OCI-LY3 (cell line): ENCODE data around the gene SESTD1.

Source experiments
- H2AFZ ChIP-seq: fragments of 200-600, 300-600 bp; shearing (Covaris generic); 2 replicates; pipeline ENCODE4 v1.6.0; 2014; ENCODE audit warnings: antibody characterized with exemption, low read depth, low read length
- H3K27ac ChIP-seq: fragments of 200-600, 300-600 bp; sonication (generic); 2 replicates; pipeline ENCODE4 v1.5.1; 2014; ENCODE audit warnings: mild to moderate bottlenecking, low read length, moderate library complexity, mixed read lengths
- H3K27me3 ChIP-seq: fragments of 200-600, 300-600 bp; sonication (generic); 2 replicates; pipeline ENCODE4 v1.6.1; 2014; ENCODE audit warnings: low read depth, low read length, mixed read lengths
- H3K36me3 ChIP-seq: fragments of 200-600, 300-600 bp; sonication (generic); replicated peaks from 2 replicates; pipeline ENCODE3; 2014; ENCODE audit warnings: low read depth, low read length, mixed read lengths
- H3K4me1 ChIP-seq: fragments of 300-600, 200-600 bp; sonication (generic); 2 replicates; pipeline ENCODE4 v1.6.1; 2014; ENCODE audit warnings: low read length, mixed read lengths
- H3K4me2 ChIP-seq: fragments of 200-600, 300-600 bp; sonication (generic); 2 replicates; pipeline ENCODE4 v1.6.1; 2014; ENCODE audit warnings: low read length, mixed read lengths
- H3K4me3 ChIP-seq: fragments of 300-600, 200-600 bp; sonication (generic); 2 replicates; pipeline ENCODE4 v1.5.1; 2014; ENCODE audit warnings: antibody characterized with exemption, mild to moderate bottlenecking, low read length, moderate library complexity
- H3K79me2 ChIP-seq: fragments of 300-600, 200-600 bp; shearing (Covaris generic); 2 replicates; pipeline ENCODE4 v1.6.1; 2014; ENCODE audit warnings: mild to moderate bottlenecking, low read length, mixed read lengths
- H3K9ac ChIP-seq: fragments of 300-600, 200-600 bp; shearing (Covaris generic); 2 replicates; pipeline ENCODE4 v1.6.0; 2014; ENCODE audit warnings: mild to moderate bottlenecking, low read length, moderate library complexity
- H3K9me3 ChIP-seq: fragments of 200-600, 300-600 bp; shearing (Covaris generic); 2 replicates; pipeline ENCODE4 v1.6.1; 2014; ENCODE audit warnings: low read length, mixed read lengths; ENCODE audit not compliant: insufficient read depth
- H4K20me1 ChIP-seq: fragments of 200-600, 300-600 bp; sonication (generic); 2 replicates; pipeline ENCODE4 v1.6.1; 2016; ENCODE audit warnings: low read length, mixed read lengths; ENCODE audit not compliant: insufficient read depth
- CTCF ChIP-seq: fragments of 200-600, 300-600 bp; sonication (generic); IDR thresholded peaks from 2 replicates; pipeline ENCODE4 v1.5.1; 2014; ENCODE audit warnings: antibody characterized with exemption, low read length, low read depth
- EZH2phosphoT487 ChIP-seq: fragments of 200-600 bp; shearing (Covaris generic); IDR thresholded peaks from 2 replicates; pipeline ENCODE4 v1.6.1; 2018; ENCODE audit warnings: antibody characterized with exemption, mixed run types, low read depth

The SESTD1 gene

GRCh38 chr2:179307616-179308371 is 43.2 kb upstream of the SESTD1 start:
- Histone ChIP-seq H3K27me3 (no peaks in the 10 kb centered on the region), H3K4me3 (no peak overlapping the region), H2AFZ (no peak overlapping the region), H4K20me1 (no peaks in the 10 kb centered on the region), H3K4me2 (no peak overlapping the region), H3K36me3 (no peaks in the 10 kb centered on the region), H3K4me1 (no peaks in the 10 kb centered on the region), H3K79me2 (no peaks in the 10 kb centered on the region), H3K9me3 (no peaks in the 10 kb centered on the region), H3K27ac (no peak overlapping the region), H3K9ac (no peak overlapping the region)
- TF ChIP-seq CTCF, result no peak

GRCh38 chr2:179305125-179305524 is 40.5 kb upstream of the SESTD1 start:
- no peak overlapping the region for H2AFZ ChIP-seq
- no peak overlapping the region for H3K27ac ChIP-seq
- no peaks in the 10 kb centered on the region for H3K79me2 ChIP-seq
- H3K36me3 ChIP-seq, result no peaks in the 10 kb centered on the region
- H3K4me3 ChIP-seq, result no peak overlapping the region
- TF ChIP-seq CTCF (no peak), EZH2phosphoT487 (no peak)
- no peak overlapping the region for H3K4me2 ChIP-seq
- no peak overlapping the region for H3K9ac ChIP-seq
- no peaks in the 10 kb centered on the region for H3K4me1 ChIP-seq
- H4K20me1 ChIP-seq, result no peaks in the 10 kb centered on the region
- H3K9me3 ChIP-seq, result no peaks in the 10 kb centered on the region
- H3K27me3 ChIP-seq, result no peaks in the 10 kb centered on the region

- H3K36me3 ChIP-seq, result no peaks in the 10 kb centered on the region
- H3K79me2 ChIP-seq, result no peaks in the 10 kb centered on the region
- no peaks in the 10 kb centered on the region for H4K20me1 ChIP-seq
- no peaks in the 10 kb centered on the region for H3K27me3 ChIP-seq
- no peaks in the 10 kb centered on the region for H3K9me3 ChIP-seq
- H3K4me3 ChIP-seq, result no peak overlapping the region
- H3K9ac ChIP-seq, result no peak overlapping the region
- no peak overlapping the region for H3K27ac ChIP-seq
- no peak for TF ChIP-seq CTCF
- no peak for TF ChIP-seq EZH2phosphoT487
- H2AFZ ChIP-seq, result no peak overlapping the region
- no peak overlapping the region for H3K4me2 ChIP-seq
- H3K4me1 ChIP-seq, result no peaks in the 10 kb centered on the region
These were observed 39.8 kb upstream of the SESTD1 start for GRCh38 chr2:179304424-179304823.

- Histone ChIP-seq H3K79me2 (no peaks in the 10 kb centered on the region), H3K4me2 (no peak overlapping the region), H3K4me1 (no peaks in the 10 kb centered on the region), H3K9ac (no peak overlapping the region), H3K4me3 (no peak overlapping the region), H3K36me3 (no peaks in the 10 kb centered on the region), H3K27ac (no peak overlapping the region), H3K27me3 (no peaks in the 10 kb centered on the region), H3K9me3 (no peaks in the 10 kb centered on the region), H4K20me1 (no peaks in the 10 kb centered on the region), H2AFZ (no peak overlapping the region)
- TF ChIP-seq CTCF, result no peak
- no peak for TF ChIP-seq EZH2phosphoT487
These were observed 38.3 kb upstream of the SESTD1 start for GRCh38 chr2:179302764-179303571.
